HAP-1 (cell line): ENCODE results near the gene HSD17B2.

Experiments
- DNase-seq, 2 experiments: peaks; one replicate each; pipeline ENCODE4 v3.0.0-alpha.2; 2016 to 2020; ENCODE audit warnings: low spot score in 2 of 2
- H3K27me3 ChIP-seq: fragments of 250-450 bp; sonication (Bioruptor Pico); 2 replicates; pipeline ENCODE4 v1.5.1; 2020; ENCODE audit warnings: low read depth, mild to moderate bottlenecking, moderate library complexity
- H3K36me3 ChIP-seq: fragments of 250-450 bp; sonication (Bioruptor Pico); replicated peaks from 2 replicates; pipeline ENCODE4 v1.5.1; 2020; ENCODE audit warnings: mild to moderate bottlenecking
- H3K4me1 ChIP-seq: fragments of 250-450 bp; sonication (Bioruptor Pico); 2 replicates; pipeline ENCODE4 v1.5.1; 2020; ENCODE audit warnings: mild to moderate bottlenecking
- H3K4me3 ChIP-seq: fragments of 250-450 bp; sonication (Bioruptor Pico); 2 replicates; pipeline ENCODE4 v1.5.1; 2020; ENCODE audit warnings: mild to moderate bottlenecking, moderate library complexity
- H3K9me3 ChIP-seq: fragments of 250-450 bp; sonication (Bioruptor Pico); 2 replicates; pipeline ENCODE4 v1.5.1; 2020; ENCODE audit warnings: mild to moderate bottlenecking, moderate library complexity
- in situ Hi-C: fragments of 300-500 bp; cut with MboI; formaldehyde crosslinking; loops from 3 replicates; pipeline ENCODE4 v1.14.3; 2020; ENCODE audit warnings: low sequenced_read_pairs, inconsistent platforms, mixed read lengths

HSD17B2 gene

DNA sequence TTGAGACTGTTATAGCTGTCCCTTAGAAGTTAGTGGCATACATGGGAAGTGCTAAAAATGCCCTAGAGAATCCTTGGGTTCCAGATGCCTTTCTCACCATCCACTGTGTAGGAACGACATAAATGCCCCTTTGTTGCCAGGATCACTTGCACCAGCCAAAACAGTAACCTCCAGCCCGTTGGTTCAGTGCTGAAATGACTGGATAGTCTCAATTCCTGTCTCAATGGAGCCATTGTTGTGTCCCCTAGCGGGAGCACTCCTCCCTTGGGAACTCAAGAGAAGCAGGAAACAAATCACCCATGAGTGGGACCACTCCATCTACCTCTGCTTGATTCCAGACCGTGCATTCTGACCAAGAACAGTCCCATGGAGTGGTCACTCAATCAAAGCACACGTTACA is 111.9 kb downstream of the HSD17B2 start:
- H3K36me3 ChIP-seq = peaks cover 17% of the 10 kb centered on the region; the same call in 1 of the 2 replicates

DNA sequence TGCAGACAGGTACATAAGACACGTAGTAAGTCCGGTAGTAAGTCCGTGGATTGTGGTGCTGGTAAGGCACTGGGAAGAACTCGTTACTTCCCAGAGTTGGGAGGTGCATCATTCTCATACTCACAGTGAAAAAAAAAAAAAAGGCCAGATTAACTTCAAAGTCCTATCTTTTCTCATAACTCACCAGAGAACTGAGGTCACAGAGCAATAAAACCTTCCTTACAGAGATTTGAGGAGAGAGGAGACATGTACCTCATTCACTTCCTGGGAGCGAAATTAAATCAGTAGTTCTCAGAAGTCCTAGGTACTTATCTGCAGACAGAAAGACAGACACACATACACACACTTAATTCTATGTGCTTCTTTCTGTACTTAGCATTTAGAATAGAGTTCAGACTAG is 112.5 kb downstream of the HSD17B2 start:
- peaks cover 17% of the 10 kb centered on the region; the same call in 1 of the 2 replicates for H3K36me3 ChIP-seq
- in situ Hi-C loops = no loop called here

More for the DNA sequence above, 111.9 kb downstream of the HSD17B2 start:
- Histone ChIP-seq H3K4me3 (no peak overlapping the region), H3K27me3 (no peaks in the 10 kb centered on the region), H3K9me3 (no peaks in the 10 kb centered on the region), H3K4me1 (no peaks in the 10 kb centered on the region)
- in situ Hi-C loops = no loop called here
- no peak for DNase-seq

More for the DNA sequence above, 112.5 kb downstream of the HSD17B2 start:
- DNase-seq = no peak
- no peaks in the 10 kb centered on the region for H3K27me3 ChIP-seq
- no peaks in the 10 kb centered on the region for H3K4me1 ChIP-seq
- no peak overlapping the region for H3K4me3 ChIP-seq
- no peaks in the 10 kb centered on the region for H3K9me3 ChIP-seq
